Pancreas (tissue), 10 donors: ENCODE measurements around the gene HEPHL1. TPM values are rescaled to one million over a fixed set of nuclear protein-coding genes. Genes with fewer than 3 reads are reported as not detected.

Experiments used
- ATAC-seq, 4 donors: fragments of 200-7000 bp; cut with Tn5 transposase; one replicate each; pipeline versions ENCODE4 v1.8.0 to v1.9.1; 2020; ENCODE audit warnings: mild to moderate bottlenecking in 4 of 4, moderate library complexity in 4 of 4
- DNase-seq, 6 donors: peaks; one replicate each; pipeline ENCODE4 v3.0.0-alpha.2; 2020
- FAIRE-seq: peaks from 2 replicates; lab custom pipeline; 2012; peaks lifted over from hg19 to GRCh38; lab: Jason Lieb, UNC
- H3K27ac ChIP-seq, 4 donors: fragments of 200-600 bp; sonication (generic); 1 replicate in 3 of 4; 2 replicates in 1 of 4; pipeline versions ENCODE4 v1.5.0 to v1.8.0; 2020
- H3K27me3 ChIP-seq, 4 donors: fragments of 200-600 bp; one replicate each; pipeline ENCODE4 v1.8.0; 2021
- H3K36me3 ChIP-seq, 3 donors: fragments of 200-600 bp; sonication (generic) in 1 of 3; one replicate each; pipeline versions ENCODE4 v1.5.0 to v1.8.0; 2020 to 2021
- H3K4me1 ChIP-seq, 3 donors: fragments of 200-600 bp; one replicate each; pipeline ENCODE4 v1.8.0; 2021
- H3K4me3 ChIP-seq, 4 donors: fragments of 200-600 bp; sonication (generic) in 2 of 4; one replicate each; pipeline versions ENCODE4 v1.5.0 to v1.8.0; 2020 to 2021
- H3K9me3 ChIP-seq, 4 donors: fragments of 200-600 bp; one replicate each; pipeline ENCODE4 v1.8.0; 2021
- WGBS, 2 donors: extraction: QIAGEN DNeasy Blood & Tissue Kit; methylation state at CpG; one replicate each; pipeline ENCODE4 v1.1.7; 2013; 5-methylcytosine and 5-hydroxymethylcytosine counted together
- intact Hi-C, 3 donors: fragments of 100-400 bp; cut with DNase I; formaldehyde crosslinking; loops; one replicate each; pipeline versions ENCODE4 v1.11.1 to v1.14.2; 2022
- polyA plus RNA-seq, 2 donors: library from polyadenylated mRNA; stranded (reverse); fragments of 200-250 nt; gene quantifications; one replicate each; pipeline ENCODE4 v1.2.3, GENCODE V29; 2013
- total RNA-seq, 6 donors: library from RNA; stranded (reverse); fragmentation: NEBNext Ultra II Directional in 4 of 6; extraction: Animal tissue kit (Norgen Biotek cat#: 25700) in 4 of 6; gene quantifications; one replicate each; pipeline versions ENCODE4 v1.2.1 to v1.2.4, GENCODE V29; 2021 to 2023
- TF ChIP-seq, protein P1 (sequence below), 4 donors: fragments of 200-600 bp; sonication (generic) in 3 of 4; IDR thresholded peaks; one replicate each; pipeline versions ENCODE4 v1.5.0 to v1.8.0; 2021; ENCODE audit warnings: antibody characterized with exemption in 4 of 4
- donor health status: healthy with polysubstance abuse.
- donor health status: DM: no; HTN: no; CAD: no; lungs with moderate emphysema.
- donor health status: DM: no; HTN: no; CAD: no.
- donor health status: control.
- donor health status: control.
- donor health status: Bipolar disorder and iron deficiency.
- donor health status: DM: yes; HTN: yes; CAD: no.
- donor health status: DM: no; HTN: no; CAD: no.
- donor health status: DM: no; HTN: no; CAD: no.
- donor health status: DM: yes; HTN: yes; CAD: no.

The HEPHL1 gene
- total and polyA plus RNA-seq, 8 donors, result not detected

DNA sequence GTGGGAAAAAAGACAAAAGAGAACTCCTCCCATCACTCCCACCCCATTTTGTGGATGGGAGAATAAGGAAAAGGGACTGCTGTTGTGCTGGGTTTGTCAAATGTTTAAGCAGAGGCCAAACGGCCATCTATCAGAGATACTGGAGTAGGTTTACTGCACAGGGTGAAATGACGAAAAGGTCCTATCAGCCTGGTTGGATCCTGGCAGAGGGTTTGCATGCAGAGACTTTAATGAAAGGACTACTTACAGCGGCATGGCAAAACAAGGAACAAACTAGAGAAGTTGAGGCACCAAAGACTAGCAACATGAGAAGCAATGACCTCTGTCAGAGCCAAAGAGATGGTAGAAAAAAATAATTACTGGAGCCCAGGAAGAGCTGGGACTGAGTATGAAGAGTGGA, 32.2 kb upstream of the HEPHL1 start:
- intact Hi-C loops, result no loop called here
- TF ChIP-seq, protein P1, sequence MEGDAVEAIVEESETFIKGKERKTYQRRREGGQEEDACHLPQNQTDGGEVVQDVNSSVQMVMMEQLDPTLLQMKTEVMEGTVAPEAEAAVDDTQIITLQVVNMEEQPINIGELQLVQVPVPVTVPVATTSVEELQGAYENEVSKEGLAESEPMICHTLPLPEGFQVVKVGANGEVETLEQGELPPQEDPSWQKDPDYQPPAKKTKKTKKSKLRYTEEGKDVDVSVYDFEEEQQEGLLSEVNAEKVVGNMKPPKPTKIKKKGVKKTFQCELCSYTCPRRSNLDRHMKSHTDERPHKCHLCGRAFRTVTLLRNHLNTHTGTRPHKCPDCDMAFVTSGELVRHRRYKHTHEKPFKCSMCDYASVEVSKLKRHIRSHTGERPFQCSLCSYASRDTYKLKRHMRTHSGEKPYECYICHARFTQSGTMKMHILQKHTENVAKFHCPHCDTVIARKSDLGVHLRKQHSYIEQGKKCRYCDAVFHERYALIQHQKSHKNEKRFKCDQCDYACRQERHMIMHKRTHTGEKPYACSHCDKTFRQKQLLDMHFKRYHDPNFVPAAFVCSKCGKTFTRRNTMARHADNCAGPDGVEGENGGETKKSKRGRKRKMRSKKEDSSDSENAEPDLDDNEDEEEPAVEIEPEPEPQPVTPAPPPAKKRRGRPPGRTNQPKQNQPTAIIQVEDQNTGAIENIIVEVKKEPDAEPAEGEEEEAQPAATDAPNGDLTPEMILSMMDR (IDR thresholded peaks at IDR 0.05), result no peak
- H3K27me3 ChIP-seq, result no peaks in the 10 kb centered on the region
- DNase-seq (no peak), FAIRE-seq (no peak), ATAC-seq (no peak)
- WGBS, 2 donors, result 80 to 85% methylated on average over 3 of the region's 3 CpGs
- peaks cover 0 to 7% (median 5%) of the 10 kb centered on the region in 3 donors for H3K4me1 ChIP-seq
- H3K9me3 ChIP-seq, result no peaks in the 10 kb centered on the region
- no peak overlapping the region for H3K27ac ChIP-seq
- H3K36me3 ChIP-seq, result no peaks in the 10 kb centered on the region
- no peak overlapping the region for H3K4me3 ChIP-seq

GRCh38 chr11:93993747-93994146, 27.4 kb upstream of the HEPHL1 start:
- Histone ChIP-seq H3K27me3 (no peaks in the 10 kb centered on the region), H3K9me3 (no peaks in the 10 kb centered on the region), H3K36me3 (no peaks in the 10 kb centered on the region), H3K4me1 (no peaks in the 10 kb centered on the region), H3K27ac (no peak overlapping the region), H3K4me3 (no peak overlapping the region)
- DNase-seq (no peak), FAIRE-seq (no peak), ATAC-seq (no peak)
- TF ChIP-seq, protein P1 (IDR thresholded peaks at IDR 0.05), result no peak
- 79 to 86% methylated on average over 1 of the region's 1 CpG for WGBS, 2 donors
- intact Hi-C loops, result no loop called here

GRCh38 chr11:93997741-93998140, 23.4 kb upstream of the HEPHL1 start:
- H3K4me3 ChIP-seq, result no peak overlapping the region
- no peaks in the 10 kb centered on the region for H3K27me3 ChIP-seq
- TF ChIP-seq, protein P1 (IDR thresholded peaks at IDR 0.05), result no peak
- no peaks in the 10 kb centered on the region for H3K36me3 ChIP-seq
- intact Hi-C loops, result no loop called here
- H3K27ac ChIP-seq, result no peak overlapping the region
- ATAC-seq (no peak), DNase-seq (no peak), FAIRE-seq (no peak)
- H3K9me3 ChIP-seq, result no peaks in the 10 kb centered on the region
- 81 to 83% methylated on average over 3 of the region's 3 CpGs for WGBS, 2 donors
- H3K4me1 ChIP-seq, result no peaks in the 10 kb centered on the region

DNA sequence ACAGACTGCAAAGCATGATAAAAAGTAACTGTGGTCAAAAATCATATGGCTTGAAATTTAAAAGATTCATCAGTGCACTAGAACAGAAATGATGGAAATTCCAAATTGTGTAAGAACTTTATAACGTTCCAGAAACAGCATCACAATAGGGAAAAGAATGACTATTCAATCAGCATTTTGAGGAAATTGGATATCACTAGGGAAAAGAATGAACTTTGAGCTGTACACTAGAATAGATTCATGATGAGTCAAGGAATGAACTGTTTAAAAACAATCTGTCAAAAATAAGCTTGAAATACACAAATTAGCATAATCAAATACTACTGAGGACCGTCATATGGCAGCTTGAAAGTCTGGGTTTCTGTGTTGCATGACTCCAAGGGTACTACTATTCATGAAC, 20.5 kb upstream of the HEPHL1 start:
- Histone ChIP-seq H3K4me1 (no peaks in the 10 kb centered on the region), H3K27me3 (no peaks in the 10 kb centered on the region), H3K27ac (no peak overlapping the region), H3K36me3 (no peaks in the 10 kb centered on the region), H3K4me3 (no peak overlapping the region), H3K9me3 (no peaks in the 10 kb centered on the region)
- intact Hi-C loops, result no loop called here
- no peak for DNase-seq
- FAIRE-seq, result no peak
- 50 to 61% methylated on average over 2 of the region's 2 CpGs for WGBS, 2 donors
- TF ChIP-seq, protein P1 (IDR thresholded peaks at IDR 0.05), result no peak
- no peak for ATAC-seq

GRCh38 chr11:94002226-94002625, 18.9 kb upstream of the HEPHL1 start:
- Histone ChIP-seq H3K9me3 (no peaks in the 10 kb centered on the region), H3K27me3 (no peaks in the 10 kb centered on the region), H3K4me3 (no peak overlapping the region), H3K27ac (no peak overlapping the region), H3K4me1 (no peaks in the 10 kb centered on the region), H3K36me3 (no peaks in the 10 kb centered on the region)
- TF ChIP-seq, protein P1 (IDR thresholded peaks at IDR 0.05), result no peak
- no peak for FAIRE-seq
- intact Hi-C loops, result no loop called here
- 76 to 77% methylated on average over 2 of the region's 2 CpGs for WGBS, 2 donors
- no peak for DNase-seq
- no peak for ATAC-seq
